RCC 7860 (cell line): ENCODE results near the gene OBSCN.

Experiments used
- DNase-seq: peaks from one replicate; pipeline ENCODE4 v3.0.0-alpha.2; 2015; ENCODE audit warnings: low spot score
- FAIRE-seq: peaks from 2 replicates; lab custom pipeline; 2012; peaks lifted over from hg19 to GRCh38; lab: Jason Lieb, UNC

The OBSCN gene

GRCh38 chr1:228408869-228409805 lies 201.3 kb downstream of the OBSCN start:
- no peak for FAIRE-seq

GRCh38 chr1:228410015-228410414 lies 202.2 kb downstream of the OBSCN start:
- FAIRE-seq (no peak), DNase-seq (no peak)

More at GRCh38 chr1:228408869-228409805, 201.3 kb downstream of the OBSCN start:
- no peak for DNase-seq

GRCh38 chr1:228410671-228411070 lies 202.8 kb downstream of the OBSCN start:
- DNase-seq (no peak), FAIRE-seq (no peak)

GRCh38 chr1:228411121-228411520 lies 203.3 kb downstream of the OBSCN start:
- DNase-seq (no peak), FAIRE-seq (no peak)

- FAIRE-seq (no peak), DNase-seq (no peak)
Measured at GRCh38 chr1:228411548-228412430, 203.9 kb downstream of the OBSCN start.

- FAIRE-seq (no peak), DNase-seq (no peak)
Measured at GRCh38 chr1:228413241-228414010, 205.6 kb downstream of the OBSCN start.

- FAIRE-seq, result no peak
- no peak for DNase-seq
Measured at GRCh38 chr1:228414511-228415211, 206.8 kb downstream of the OBSCN start.

- FAIRE-seq, result no peak
- DNase-seq, result no peak
Measured at GRCh38 chr1:228415221-228415620, 207.4 kb downstream of the OBSCN start.

- no peak for FAIRE-seq
- no peak for DNase-seq
Measured at GRCh38 chr1:228415853-228416216, 208.0 kb downstream of the OBSCN start.

- no peak for FAIRE-seq
- no peak for DNase-seq
Measured at GRCh38 chr1:228416217-228416933, 208.5 kb downstream of the OBSCN start, which contains the start of gene TRIM17. Gene TRIM17, minus strand, starts transcription at chr1:228416861. Its CDS starts 1,789 bp downstream, at chr1:228415072.

GRCh38 chr1:228417061-228417460 lies 209.2 kb downstream of the OBSCN start:
- FAIRE-seq, result no peak

GRCh38 chr1:228417483-228418203 lies 209.8 kb downstream of the OBSCN start:
- DNase-seq (no peak), FAIRE-seq (no peak)

More at GRCh38 chr1:228417061-228417460, 209.2 kb downstream of the OBSCN start:
- DNase-seq, result no peak

- FAIRE-seq (no peak), DNase-seq (no peak)
Measured at GRCh38 chr1:228420968-228421826, 213.4 kb downstream of the OBSCN start.

GRCh38 chr1:228423404-228424053 lies 215.7 kb downstream of the OBSCN start:
- DNase-seq (no peak), FAIRE-seq (no peak)

GRCh38 chr1:228424685-228425660 lies 217.1 kb downstream of the OBSCN start:
- DNase-seq (no peak), FAIRE-seq (no peak)

GRCh38 chr1:228426518-228427175 lies 218.8 kb downstream of the OBSCN start:
- DNase-seq (no peak), FAIRE-seq (no peak)
